SK-N-SH (cell line): ENCODE data around the gene PIAS1. TPM values are rescaled to one million over a fixed set of nuclear protein-coding genes. Genes with fewer than 3 reads are reported as not detected.

Source experiments
- CTCF ChIA-PET: fragments of 300-600, 350-600 bp; formaldehyde crosslinking; extraction: SDS; loops from one replicate; lab custom pipeline; 2021; lab: Yijun Ruan, JAX
- POLR2A ChIA-PET: fragments of 350-600 bp; sonication (Branson Sonifier 250); formaldehyde crosslinking; extraction: SDS; loops from one replicate; lab custom pipeline; 2020; ENCODE audit warnings: antibody characterized with exemption, inconsistent platforms; lab: Yijun Ruan, JAX
- DNase-seq: peaks from one replicate; pipeline ENCODE4 v3.0.0; 2012
- H2AFZ ChIP-seq: fragments of 200-600 bp; sonication (generic); 2 replicates; pipeline ENCODE4 v1.8.1; 2016; ENCODE audit warnings: antibody characterized with exemption, mild to moderate bottlenecking, low read depth
- H3F3A ChIP-seq: fragments of 200-600 bp; sonication (generic); replicated peaks from 2 replicates; pipeline ENCODE3; 2016; ENCODE audit warnings: antibody characterized with exemption, mild to moderate bottlenecking; ENCODE audit not compliant: insufficient read depth
- H3K27ac ChIP-seq, 2 experiments: fragments of 200-500 bp in 1 of 2; fragments of 200-600 bp in 1 of 2; sonication (Bioruptor generic) in 1 of 2; sonication (generic), shearing (Covaris generic) in 1 of 2; 2 replicates each; pipeline versions ENCODE4 v1.5.1 to v1.6.1; 2014 to 2016; ENCODE audit warnings: low read depth in 2 of 2, inconsistent platforms in 1 of 2, low read length in 1 of 2, mild to moderate bottlenecking in 1 of 2, mixed read lengths in 1 of 2
- H3K27me3 ChIP-seq: fragments of 200-600 bp; sonication (generic), shearing (Covaris generic); 2 replicates; pipeline ENCODE4 v1.6.1; 2016; ENCODE audit warnings: mixed run types; ENCODE audit not compliant: insufficient read depth
- H3K36me3 ChIP-seq, 2 experiments: fragments of 200-500 bp in 1 of 2; fragments of 200-600 bp in 1 of 2; sonication (Bioruptor generic) in 1 of 2; sonication (generic) in 1 of 2; replicated peaks in 1 of 2; 2 replicates each; pipeline versions ENCODE3 to v1.5.1; 2014 to 2016; ENCODE audit warnings: low read length in 1 of 2, mild to moderate bottlenecking in 1 of 2; ENCODE audit not compliant: insufficient read depth in 2 of 2, control insufficient read depth in 1 of 2
- H3K4me1 ChIP-seq, 2 experiments: fragments of 200-500 bp in 1 of 2; fragments of 200-600 bp in 1 of 2; sonication (Bioruptor generic) in 1 of 2; sonication (generic), shearing (Covaris generic) in 1 of 2; 2 replicates each; pipeline versions ENCODE4 v1.5.1 to v1.6.1; 2014 to 2016; ENCODE audit warnings: low read depth in 1 of 2, low read length in 1 of 2, mixed run types in 1 of 2; ENCODE audit not compliant: insufficient read depth in 2 of 2, control insufficient read depth in 1 of 2
- H3K4me2 ChIP-seq: fragments of 200-600 bp; sonication (generic), shearing (Covaris generic); 2 replicates; pipeline ENCODE4 v1.6.1; 2017; ENCODE audit warnings: mixed run types
- H3K4me3 ChIP-seq, 2 experiments: fragments of 200-500 bp in 1 of 2; fragments of 200-600 bp in 1 of 2; sonication (Bioruptor generic) in 1 of 2; sonication (generic), shearing (Covaris generic) in 1 of 2; 2 replicates each; pipeline versions ENCODE4 v1.5.1 to v1.8.1; 2014 to 2016; ENCODE audit warnings: low read depth in 2 of 2, inconsistent platforms in 1 of 2, low read length in 1 of 2, mild to moderate bottlenecking in 1 of 2, mixed read lengths in 1 of 2, moderate library complexity in 1 of 2
- H3K79me2 ChIP-seq: fragments of 200-600 bp; sonication (generic); 2 replicates; pipeline ENCODE4 v1.8.1; 2017; ENCODE audit warnings: mild to moderate bottlenecking; ENCODE audit not compliant: insufficient read depth
- H3K9ac ChIP-seq: fragments of 200-600 bp; sonication (generic); 2 replicates; pipeline ENCODE4 v1.6.1; 2017; ENCODE audit warnings: mixed run types
- H3K9me2 ChIP-seq: fragments of 200-600 bp; sonication (generic); 2 replicates; pipeline ENCODE4 v1.6.1; 2017; ENCODE audit warnings: mixed run types
- H3K9me3 ChIP-seq: fragments of 200-600 bp; sonication (generic); 2 replicates; pipeline ENCODE4 v1.6.1; 2017; ENCODE audit warnings: mixed run types, mild to moderate bottlenecking, moderate library complexity
- H4K20me1 ChIP-seq: fragments of 200-600 bp; sonication (generic); 2 replicates; pipeline ENCODE4 v1.6.1; 2017; ENCODE audit warnings: mild to moderate bottlenecking, mixed run types; ENCODE audit not compliant: insufficient read depth
- CHD2 ChIP-seq: fragments of 150-350 bp; IDR thresholded peaks from 2 replicates; pipeline ENCODE4 v1.6.1; 2018; ENCODE audit warnings: low read length; ENCODE audit not compliant: partially characterized antibody
- ELF1 ChIP-seq: IDR thresholded peaks from 2 replicates; pipeline ENCODE4 v1.4.0; 2012
- EP300 ChIP-seq, 2 experiments: IDR thresholded peaks; 2 replicates each; pipeline versions ENCODE4 v1.4.0 to v1.6.1; 2012; ENCODE audit warnings: borderline replicate concordance in 1 of 2, low read depth in 1 of 2, low read length in 1 of 2
- FOSL2 ChIP-seq: IDR thresholded peaks from 2 replicates; pipeline ENCODE4 v1.4.0; 2012; ENCODE audit warnings: low read depth, mild to moderate bottlenecking, moderate library complexity, borderline replicate concordance
- FOXJ3 ChIP-seq: sonication (generic); formaldehyde crosslinking; IDR thresholded peaks from 2 replicates; pipeline ENCODE4 v1.5.1; 2020; ENCODE audit warnings: mild to moderate bottlenecking, missing genetic modification reagents
- FOXM1 ChIP-seq: IDR thresholded peaks from 2 replicates; pipeline ENCODE4 v1.4.0; 2012; ENCODE audit warnings: low read depth, mild to moderate bottlenecking
- JUND ChIP-seq: IDR thresholded peaks from 2 replicates; pipeline ENCODE4 v1.4.0; 2012
- MEF2A ChIP-seq: IDR thresholded peaks from 2 replicates; pipeline ENCODE4 v1.4.0; 2012; ENCODE audit warnings: low read depth, borderline replicate concordance
- NRF1 ChIP-seq: IDR thresholded peaks from 2 replicates; pipeline ENCODE4 v1.6.1; 2012; ENCODE audit warnings: low read depth, mild to moderate bottlenecking, low read length
- PBX3 ChIP-seq: IDR thresholded peaks from 2 replicates; pipeline ENCODE4; 2012
- POLR2AphosphoS5 ChIP-seq: IDR thresholded peaks from 2 replicates; pipeline ENCODE4 v1.6.1; 2012; ENCODE audit warnings: low read depth, low read length
- RCOR1 ChIP-seq: fragments of 150-350 bp; IDR thresholded peaks from 2 replicates; pipeline ENCODE4 v1.6.1; 2017; ENCODE audit warnings: antibody characterized with exemption, low read length
- RFX5 ChIP-seq: IDR thresholded peaks from 2 replicates; pipeline ENCODE4 v1.6.1; 2012; ENCODE audit warnings: mild to moderate bottlenecking, improper control_type of control experiment, low read length
- SIN3A ChIP-seq: IDR thresholded peaks from 2 replicates; pipeline ENCODE4 v1.6.1; 2012; ENCODE audit warnings: low read depth, mild to moderate bottlenecking, low read length, moderate library complexity, borderline replicate concordance
- TAF1 ChIP-seq: IDR thresholded peaks from 2 replicates; pipeline ENCODE4 v1.6.1; 2012; ENCODE audit warnings: low read depth, mild to moderate bottlenecking, low read length, moderate library complexity, borderline replicate concordance
- TCF12 ChIP-seq: IDR thresholded peaks from 2 replicates; pipeline ENCODE4 v1.4.0; 2012
- USF1 ChIP-seq: IDR thresholded peaks from 2 replicates; pipeline ENCODE4 v1.4.0; 2012; ENCODE audit warnings: low read depth, borderline replicate concordance
- YY1 ChIP-seq: IDR thresholded peaks from 2 replicates; pipeline ENCODE4 v1.4.0; 2012; ENCODE audit warnings: low read depth, mild to moderate bottlenecking
- WGBS: methylation state at CpG from one replicate; pipeline ENCODE4 v1.1.6; 2017; ENCODE audit warnings: low lambda C conversion rate; 5-methylcytosine and 5-hydroxymethylcytosine counted together
- polyA plus RNA-seq, 3 experiments: library from polyadenylated mRNA; depleted of rRNA; stranded (reverse); fragments of >200 nt; gene quantifications; 2 replicates each; pipeline ENCODE4 v1.2.3, GENCODE V29; 2012
- TF ChIP-seq, protein P1 (sequence below): fragments of 150-350 bp; IDR thresholded peaks from 2 replicates; pipeline ENCODE4 v1.6.1; 2016; ENCODE audit warnings: mild to moderate bottlenecking, low read depth, low read length
- TF ChIP-seq, protein P2 (sequence below): IDR thresholded peaks from 2 replicates; pipeline ENCODE4 v1.6.1; 2012; ENCODE audit warnings: mild to moderate bottlenecking, low read depth, low read length, moderate library complexity

PIAS1 gene
- polyA plus RNA-seq, 1 of the 3 experiments (the other 2 are of a cell fraction) = 9.0 TPM

DNA sequence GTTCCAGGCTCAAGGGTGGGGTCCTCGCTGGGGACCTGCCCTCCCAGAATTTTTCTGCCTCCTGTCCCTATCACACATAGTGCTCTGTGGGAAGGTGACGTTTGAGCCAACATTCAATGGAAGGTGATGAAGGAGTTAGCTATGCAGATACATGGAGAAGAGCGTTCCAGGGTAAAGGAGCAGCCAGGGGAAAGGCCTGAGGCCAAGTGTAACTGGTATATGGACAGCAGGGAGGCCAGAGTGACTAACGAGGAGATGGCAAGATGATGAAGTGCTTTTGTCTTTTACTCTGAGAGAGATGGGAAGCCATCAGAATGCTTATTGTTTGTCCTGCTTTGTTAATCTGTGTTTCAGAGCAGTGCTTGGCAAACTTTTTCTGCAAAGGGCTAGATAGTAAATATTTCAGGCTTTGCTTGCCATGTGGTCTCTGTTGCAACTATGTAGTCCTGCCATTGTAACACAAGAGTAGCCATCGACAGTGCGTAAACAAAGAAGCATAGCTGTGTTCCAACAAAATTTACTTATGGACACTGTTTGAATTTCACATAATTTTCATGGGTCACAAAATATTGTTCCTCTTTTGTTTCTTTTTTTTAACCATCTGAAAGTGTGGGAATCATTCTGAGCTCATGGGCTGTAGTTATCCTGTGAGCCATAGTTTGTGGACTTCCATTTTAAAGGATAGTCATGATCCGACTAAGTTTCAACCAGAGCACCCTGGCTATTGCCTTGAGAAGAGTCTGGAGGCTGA is 25.8 kb upstream of the PIAS1 start:
- ChIA-PET POLR2A (no interaction called here), CTCF (interaction anchor here (0.7 kb wide), 1 partner anchor 164 kb away, joined by 3 read pairs; no protein-coding TSS in a partner anchor)
- TF ChIP-seq FOXM1 = no peak
- TF ChIP-seq TAF1 = no peak
- TF ChIP-seq JUND = no peak
- no peak for TF ChIP-seq SIN3A
- no peak for TF ChIP-seq USF1
- no peak for TF ChIP-seq TCF12
- TF ChIP-seq, protein P1, sequence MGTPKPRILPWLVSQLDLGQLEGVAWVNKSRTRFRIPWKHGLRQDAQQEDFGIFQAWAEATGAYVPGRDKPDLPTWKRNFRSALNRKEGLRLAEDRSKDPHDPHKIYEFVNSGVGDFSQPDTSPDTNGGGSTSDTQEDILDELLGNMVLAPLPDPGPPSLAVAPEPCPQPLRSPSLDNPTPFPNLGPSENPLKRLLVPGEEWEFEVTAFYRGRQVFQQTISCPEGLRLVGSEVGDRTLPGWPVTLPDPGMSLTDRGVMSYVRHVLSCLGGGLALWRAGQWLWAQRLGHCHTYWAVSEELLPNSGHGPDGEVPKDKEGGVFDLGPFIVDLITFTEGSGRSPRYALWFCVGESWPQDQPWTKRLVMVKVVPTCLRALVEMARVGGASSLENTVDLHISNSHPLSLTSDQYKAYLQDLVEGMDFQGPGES = no peak
- TF ChIP-seq EP300 (IDR thresholded peaks at IDR 0.05; ENCODE audit: borderline replicate concordance in 1 of 2, low read depth in 1 of 2, low read length in 1 of 2) = no peak
- TF ChIP-seq CHD2 = no peak
- no peak for TF ChIP-seq FOSL2
- no peak for TF ChIP-seq RFX5
- no peak for TF ChIP-seq POLR2AphosphoS5
- no peak for TF ChIP-seq RCOR1
- no peak for TF ChIP-seq ELF1
- no peak for TF ChIP-seq YY1
- TF ChIP-seq FOXJ3 (CRISPR knock-in tag) = no peak
- TF ChIP-seq PBX3 = no peak
- H4K20me1 ChIP-seq = no peaks in the 10 kb centered on the region
- H3K4me2 ChIP-seq = no peak overlapping the region
- 0 out of 2 replicates have a peak, but pooled peaks cover 7% of the 10 kb centered on the region for H3K27me3 ChIP-seq
- WGBS = 49% methylated on average over 7 of the region's 7 CpGs
- H3K27ac ChIP-seq = no peak overlapping the region
- H3K9me3 ChIP-seq = no peaks in the 10 kb centered on the region
- H3K36me3 ChIP-seq = no peaks in the 10 kb centered on the region
- no peaks in the 10 kb centered on the region for H3F3A ChIP-seq
- no peaks in the 10 kb centered on the region for H3K4me1 ChIP-seq
- no peak overlapping the region for H3K4me3 ChIP-seq
- H3K79me2 ChIP-seq = no peaks in the 10 kb centered on the region
- no peaks in the 10 kb centered on the region for H3K9me2 ChIP-seq
- H2AFZ ChIP-seq = no peak overlapping the region
- no peak for DNase-seq
- no peak overlapping the region for H3K9ac ChIP-seq

- Histone ChIP-seq H3K9me3 (no peaks in the 10 kb centered on the region), H3F3A (no peaks in the 10 kb centered on the region), H4K20me1 (no peaks in the 10 kb centered on the region), H3K36me3 (no peaks in the 10 kb centered on the region), H3K27me3 (0 out of 2 replicates have a peak, but pooled peaks cover 7% of the 10 kb centered on the region), H3K27ac (no peak overlapping the region), H3K4me1 (no peaks in the 10 kb centered on the region), H3K4me3 (no peak overlapping the region), H3K9me2 (no peaks in the 10 kb centered on the region), H3K79me2 (no peaks in the 10 kb centered on the region), H3K4me2 (no peak overlapping the region), H3K9ac (no peak overlapping the region), H2AFZ (no peak overlapping the region)
- CTCF ChIA-PET = no interaction called here
- DNase-seq = no peak
- POLR2A ChIA-PET = no interaction called here
- WGBS = 78% methylated on average over 5 of the region's 5 CpGs
- no peak for TF ChIP-seq PBX3
- TF ChIP-seq, protein P2, sequence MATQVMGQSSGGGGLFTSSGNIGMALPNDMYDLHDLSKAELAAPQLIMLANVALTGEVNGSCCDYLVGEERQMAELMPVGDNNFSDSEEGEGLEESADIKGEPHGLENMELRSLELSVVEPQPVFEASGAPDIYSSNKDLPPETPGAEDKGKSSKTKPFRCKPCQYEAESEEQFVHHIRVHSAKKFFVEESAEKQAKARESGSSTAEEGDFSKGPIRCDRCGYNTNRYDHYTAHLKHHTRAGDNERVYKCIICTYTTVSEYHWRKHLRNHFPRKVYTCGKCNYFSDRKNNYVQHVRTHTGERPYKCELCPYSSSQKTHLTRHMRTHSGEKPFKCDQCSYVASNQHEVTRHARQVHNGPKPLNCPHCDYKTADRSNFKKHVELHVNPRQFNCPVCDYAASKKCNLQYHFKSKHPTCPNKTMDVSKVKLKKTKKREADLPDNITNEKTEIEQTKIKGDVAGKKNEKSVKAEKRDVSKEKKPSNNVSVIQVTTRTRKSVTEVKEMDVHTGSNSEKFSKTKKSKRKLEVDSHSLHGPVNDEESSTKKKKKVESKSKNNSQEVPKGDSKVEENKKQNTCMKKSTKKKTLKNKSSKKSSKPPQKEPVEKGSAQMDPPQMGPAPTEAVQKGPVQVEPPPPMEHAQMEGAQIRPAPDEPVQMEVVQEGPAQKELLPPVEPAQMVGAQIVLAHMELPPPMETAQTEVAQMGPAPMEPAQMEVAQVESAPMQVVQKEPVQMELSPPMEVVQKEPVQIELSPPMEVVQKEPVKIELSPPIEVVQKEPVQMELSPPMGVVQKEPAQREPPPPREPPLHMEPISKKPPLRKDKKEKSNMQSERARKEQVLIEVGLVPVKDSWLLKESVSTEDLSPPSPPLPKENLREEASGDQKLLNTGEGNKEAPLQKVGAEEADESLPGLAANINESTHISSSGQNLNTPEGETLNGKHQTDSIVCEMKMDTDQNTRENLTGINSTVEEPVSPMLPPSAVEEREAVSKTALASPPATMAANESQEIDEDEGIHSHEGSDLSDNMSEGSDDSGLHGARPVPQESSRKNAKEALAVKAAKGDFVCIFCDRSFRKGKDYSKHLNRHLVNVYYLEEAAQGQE = no peak
- no peak for TF ChIP-seq CHD2
- TF ChIP-seq MEF2A = no peak
- TF ChIP-seq NRF1 = no peak
- no peak for TF ChIP-seq USF1
These were observed 25.3 kb upstream of the PIAS1 start for GRCh38 chr15:68028888-68029207.
